Embryonic facial prominence (tissue), 1 donor: Measurements from ENCODE around the gene PPP1R14C.

Experiments
- DNase-seq: peaks from one replicate; pipeline ENCODE4 v3.0.0-alpha.2; 2016; ENCODE audit errors: extremely low spot score

The PPP1R14C gene

DNA sequence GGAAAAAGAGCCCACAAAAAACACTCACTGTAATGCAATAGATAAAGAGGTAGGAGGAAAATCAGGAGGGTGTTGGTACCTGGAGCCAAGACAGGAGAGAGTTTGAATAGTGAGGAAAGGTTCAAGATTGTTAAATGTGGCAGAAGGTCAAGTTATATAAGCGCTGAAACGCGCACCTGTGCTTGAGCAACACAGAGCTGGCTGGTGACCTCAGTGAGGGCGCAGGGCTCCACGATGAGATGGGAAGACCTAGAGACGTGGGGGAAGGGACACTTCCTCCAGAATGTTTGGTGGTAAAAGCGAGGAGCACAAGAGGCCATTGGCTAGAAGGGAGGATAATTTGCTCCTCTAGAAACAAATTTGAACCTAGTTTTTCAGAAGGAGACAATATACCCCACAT lies 4.2 kb upstream of the PPP1R14C start:
- DNase-seq, result no peak

DNA sequence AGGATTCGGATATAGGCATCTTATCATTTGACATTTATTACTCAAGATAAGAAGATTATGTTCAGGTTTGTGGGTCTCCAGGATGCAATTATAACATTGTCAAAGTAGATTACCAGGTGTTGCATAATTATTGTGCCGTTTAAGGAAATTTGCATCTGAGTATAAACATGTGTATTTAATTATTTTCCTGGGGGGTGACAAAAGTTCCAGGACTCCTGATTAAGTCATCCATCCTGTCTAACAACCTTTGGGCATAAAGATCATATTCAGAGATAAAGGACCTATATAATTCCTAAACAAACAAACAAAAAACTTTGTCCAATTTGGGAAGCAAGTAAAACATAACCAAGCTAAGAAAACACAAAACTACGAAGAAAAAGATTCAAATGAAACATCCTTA lies 3.3 kb upstream of the PPP1R14C start:
- no peak for DNase-seq

DNA sequence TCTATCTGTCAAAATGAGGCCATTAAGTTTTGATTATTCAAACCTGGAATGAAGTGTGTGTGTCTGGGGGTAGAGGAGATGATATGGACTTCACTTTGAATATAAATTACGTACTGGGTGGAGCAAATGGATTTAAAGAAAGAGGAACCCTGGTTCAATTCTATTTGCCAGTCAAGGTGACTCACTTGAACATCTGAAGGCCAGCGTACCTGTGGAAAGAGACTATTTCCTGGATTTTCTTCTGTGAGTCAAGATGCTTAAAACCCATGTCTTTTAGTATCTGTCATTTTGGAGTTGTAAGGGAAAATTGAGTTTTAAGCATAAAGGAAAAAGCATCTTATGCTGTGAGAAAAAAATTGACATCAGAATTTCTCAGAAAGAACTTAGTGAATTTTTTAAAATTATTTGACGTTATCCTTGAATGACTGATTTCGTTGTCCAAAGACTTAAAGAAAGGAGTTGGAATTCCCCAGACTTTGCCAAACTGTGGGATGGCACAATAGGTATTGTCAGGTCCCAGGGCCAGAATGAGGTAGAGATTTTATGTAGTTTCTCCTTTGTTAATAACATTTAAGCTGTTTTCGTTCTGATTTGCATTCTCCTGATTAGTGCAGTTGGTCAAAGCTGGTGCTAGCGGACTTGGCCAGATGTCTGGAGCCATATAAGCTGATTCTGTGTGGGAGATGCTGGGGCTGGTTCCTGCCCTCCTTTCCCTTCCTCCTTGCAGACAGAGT lies 2.4 kb upstream of the PPP1R14C start:
- DNase-seq, result no peak

DNA sequence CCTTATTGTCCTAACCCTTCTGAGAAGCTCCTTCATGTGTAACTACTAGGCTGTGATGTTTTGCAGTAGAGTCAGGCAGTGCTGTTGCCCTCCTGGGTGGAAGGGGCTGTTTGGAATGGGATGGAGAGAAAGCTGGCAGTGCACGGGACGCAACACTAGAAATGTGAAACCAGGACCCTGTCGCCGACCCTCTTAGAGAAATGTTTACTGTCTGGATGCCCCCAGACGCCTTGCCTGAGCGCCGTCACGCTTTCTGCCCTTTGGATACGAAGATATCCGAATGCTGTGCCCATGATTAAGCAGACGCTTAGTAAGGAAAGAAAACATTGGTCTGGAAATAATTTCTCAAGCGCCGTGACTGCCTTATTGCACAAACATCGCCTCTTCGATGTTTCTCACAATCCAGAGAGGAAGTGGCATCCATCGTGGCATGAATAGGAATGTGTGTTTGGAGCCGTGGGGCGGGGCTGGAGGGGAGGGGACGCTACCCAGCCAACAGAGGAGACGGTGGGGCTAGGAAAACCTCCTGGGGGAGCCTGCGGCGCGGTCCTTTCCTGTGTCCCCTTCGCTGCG lies 661 bp upstream of the PPP1R14C start:
- DNase-seq, result no peak

DNA sequence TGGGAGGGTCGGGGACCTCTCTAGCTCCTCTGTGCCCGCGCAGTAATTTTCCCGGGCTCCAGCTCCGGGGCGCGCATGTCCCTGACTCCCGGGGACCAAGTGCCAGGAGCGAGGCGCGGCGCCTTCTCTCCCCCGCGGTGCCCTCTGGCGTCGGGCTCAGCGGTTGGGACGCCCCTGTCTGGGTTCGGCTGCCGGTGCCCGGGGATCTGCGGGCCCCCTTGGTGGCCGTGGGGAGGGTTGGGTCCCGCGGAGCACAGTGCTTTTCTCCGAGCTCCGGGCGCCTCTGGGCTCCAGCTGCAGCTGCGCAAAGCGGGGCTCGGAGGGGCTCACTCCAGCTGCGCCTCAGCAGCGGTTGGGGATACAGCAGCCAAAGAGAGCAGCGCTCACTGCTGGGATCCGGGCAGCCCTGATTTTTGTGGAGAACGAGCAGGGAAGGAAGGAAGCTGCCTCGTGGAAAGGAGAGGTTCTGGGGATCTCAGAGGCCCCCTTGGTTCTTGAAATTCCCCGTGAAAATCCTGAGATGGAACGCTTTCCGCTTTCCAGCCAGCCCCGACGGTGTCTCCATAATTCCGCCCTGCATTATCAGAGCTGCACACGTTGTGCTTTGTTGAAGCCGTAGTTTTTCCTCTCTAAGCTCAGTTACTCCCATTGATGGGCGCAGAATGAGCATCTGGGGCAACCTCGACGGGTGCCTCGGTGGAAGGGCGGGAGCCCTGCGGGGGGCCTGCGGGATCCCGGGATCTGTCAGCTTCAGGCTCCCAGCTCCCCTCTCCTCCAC lies 861 bp downstream of the PPP1R14C start:
- DNase-seq, result no peak

DNA sequence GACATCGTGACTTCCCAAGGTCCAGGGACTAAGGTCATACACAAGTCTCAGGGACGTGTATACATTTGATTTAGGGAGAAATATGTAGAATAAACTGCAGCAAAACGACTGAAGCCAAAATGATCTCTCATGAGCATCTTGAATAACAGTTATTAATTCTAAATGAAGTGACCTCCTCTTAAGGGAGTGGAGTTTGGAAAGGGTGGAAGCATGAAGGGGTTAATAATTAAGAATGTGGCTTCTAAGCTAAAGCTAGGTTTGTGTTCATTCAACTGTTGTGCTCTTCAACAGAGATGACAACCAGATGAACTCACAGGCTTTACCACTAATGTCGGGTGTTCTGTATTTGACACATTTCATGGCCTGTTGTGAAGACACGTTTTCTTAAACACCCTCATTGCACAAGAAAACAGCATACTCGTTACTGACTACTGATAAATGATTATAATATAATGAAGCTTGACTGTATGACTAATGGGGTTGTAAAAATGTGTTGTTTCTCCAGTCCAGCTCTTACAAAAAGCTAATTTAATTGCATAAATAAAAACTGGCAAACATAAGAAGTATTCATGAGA lies 1.5 kb downstream of the PPP1R14C start:
- DNase-seq, result no peak

DNA sequence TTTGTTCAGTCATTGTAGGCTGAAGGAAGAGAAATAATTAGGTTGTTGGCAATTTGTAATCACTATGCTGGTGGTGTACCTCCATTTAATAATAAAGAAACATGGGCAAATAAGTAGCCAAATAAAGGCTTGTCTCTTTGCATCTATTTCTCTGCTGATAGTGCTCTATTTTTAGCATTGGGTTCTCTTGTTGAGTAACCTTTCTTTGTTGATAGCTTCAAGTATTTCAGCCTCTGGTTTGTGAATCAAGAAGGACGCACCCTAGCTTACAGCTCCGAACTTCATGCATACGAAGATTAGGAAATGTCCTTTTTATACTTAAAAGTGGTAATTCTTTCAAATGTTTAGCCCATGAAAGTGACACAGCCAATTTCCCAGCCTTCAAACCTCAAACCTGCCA lies 2.6 kb downstream of the PPP1R14C start:
- DNase-seq, result no peak

DNA sequence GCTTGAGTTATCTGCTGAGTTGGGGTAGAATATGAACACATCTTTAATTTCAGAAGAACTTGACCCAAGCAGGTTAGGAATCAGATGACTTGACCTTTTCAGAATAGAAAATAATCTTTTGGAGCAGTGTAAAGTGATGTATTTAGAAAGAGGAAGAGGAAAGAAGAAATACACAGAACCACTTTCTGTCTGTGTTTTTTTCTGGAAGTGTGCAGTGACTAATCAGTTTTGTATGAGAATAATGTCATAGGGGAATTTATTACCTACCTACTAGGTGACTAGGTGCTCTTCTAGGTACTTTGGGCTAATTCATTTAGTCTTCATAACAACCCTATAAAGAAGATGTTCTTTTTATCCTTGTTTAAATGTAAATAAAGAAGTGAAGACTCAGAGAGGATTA lies 3.0 kb downstream of the PPP1R14C start:
- no peak for DNase-seq

DNA sequence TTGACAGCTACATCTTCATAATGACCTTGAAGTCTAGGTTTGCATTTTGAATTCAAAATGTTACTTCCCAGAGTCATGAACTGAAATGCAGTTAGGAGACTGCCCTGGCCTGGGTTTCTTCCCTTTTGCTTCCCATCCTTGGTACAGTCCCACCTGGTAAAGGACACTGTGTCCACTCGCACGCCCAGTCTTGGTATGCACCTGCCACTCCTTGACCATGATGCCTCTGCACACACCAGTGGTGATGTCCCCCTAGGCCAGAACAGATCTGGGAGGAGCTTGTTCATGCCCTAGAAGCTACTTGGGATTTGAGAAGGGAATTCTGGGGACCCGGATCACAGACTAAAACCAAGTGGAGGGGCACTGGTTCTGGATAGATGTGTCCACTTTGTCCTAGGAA lies 3.6 kb downstream of the PPP1R14C start:
- no peak for DNase-seq

DNA sequence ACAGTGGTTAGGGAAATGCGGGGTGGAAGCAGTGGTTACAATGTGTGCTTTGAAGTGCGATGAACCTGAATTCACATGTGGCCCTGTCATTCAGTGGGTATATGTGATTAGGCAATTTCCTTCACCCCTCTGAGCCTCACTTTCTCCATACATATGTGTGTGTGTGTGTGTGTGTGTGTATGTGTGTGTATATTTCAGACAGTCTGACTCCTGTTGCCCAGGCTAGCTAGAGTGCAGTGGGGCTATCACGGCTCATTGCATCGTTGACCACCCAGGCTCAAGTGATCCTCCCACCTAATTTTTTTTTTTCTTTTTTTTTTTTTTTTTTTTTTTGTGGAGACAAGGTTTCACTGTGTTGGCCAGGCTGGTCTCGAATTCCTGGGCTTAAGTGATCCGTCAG lies 6.3 kb downstream of the PPP1R14C start:
- no peak for DNase-seq

DNA sequence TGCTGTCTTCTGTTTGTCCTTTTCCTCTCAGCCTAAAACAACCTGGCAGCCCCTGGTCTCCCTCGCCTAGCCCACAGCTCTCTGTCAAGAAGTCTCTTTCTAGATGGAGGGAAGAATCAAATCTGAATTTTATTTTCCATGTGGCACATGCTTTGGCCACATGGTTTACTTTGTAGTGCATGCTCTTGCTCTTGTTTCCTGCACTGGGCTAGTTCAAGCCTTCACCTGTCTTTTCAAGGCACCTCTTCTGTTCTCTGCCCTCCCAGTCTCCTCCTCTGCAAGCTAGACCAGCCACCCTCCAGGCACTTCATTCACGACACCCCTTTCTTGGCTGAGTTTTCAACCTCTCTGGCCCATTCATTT lies 7.6 kb downstream of the PPP1R14C start:
- DNase-seq, result no peak

DNA sequence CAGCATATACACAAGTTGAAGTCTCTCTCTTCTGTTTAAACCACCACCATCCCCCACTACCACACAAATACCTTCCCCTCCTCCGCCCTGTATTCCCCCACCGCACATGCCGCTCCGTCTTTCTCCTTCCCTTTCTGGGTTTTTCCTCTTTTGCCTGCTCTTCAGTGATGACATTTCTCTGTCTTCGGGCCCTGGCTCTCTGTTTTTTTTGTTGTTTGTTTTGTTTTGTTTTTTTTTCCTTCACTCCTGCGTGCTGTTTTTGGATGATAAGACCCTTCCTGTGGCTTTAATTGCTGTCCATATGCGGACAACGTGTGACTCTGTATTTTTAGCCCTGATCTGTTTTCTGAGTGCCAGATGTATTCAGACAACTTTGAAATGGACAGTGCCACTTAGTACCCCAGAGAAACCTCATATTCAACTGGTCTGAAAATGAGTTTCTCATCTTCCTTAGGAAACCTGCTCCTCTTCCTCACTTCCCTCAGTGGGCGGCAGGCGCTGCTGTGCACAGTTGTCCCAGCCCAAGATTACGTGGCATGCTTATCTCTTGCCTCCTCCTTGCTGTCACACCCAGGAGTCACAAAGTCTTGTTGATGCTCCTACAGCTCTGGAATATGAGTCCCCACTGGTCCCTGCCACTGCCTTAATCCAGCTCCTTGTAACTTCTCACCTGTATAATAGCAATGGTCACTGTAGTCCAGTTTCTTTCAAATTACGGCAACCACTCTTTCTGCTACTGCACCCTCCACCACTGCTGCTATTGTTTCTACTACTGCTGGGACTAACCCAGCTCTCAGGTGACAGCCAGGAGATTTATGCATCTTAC lies 8.2 kb downstream of the PPP1R14C start:
- no peak for DNase-seq

DNA sequence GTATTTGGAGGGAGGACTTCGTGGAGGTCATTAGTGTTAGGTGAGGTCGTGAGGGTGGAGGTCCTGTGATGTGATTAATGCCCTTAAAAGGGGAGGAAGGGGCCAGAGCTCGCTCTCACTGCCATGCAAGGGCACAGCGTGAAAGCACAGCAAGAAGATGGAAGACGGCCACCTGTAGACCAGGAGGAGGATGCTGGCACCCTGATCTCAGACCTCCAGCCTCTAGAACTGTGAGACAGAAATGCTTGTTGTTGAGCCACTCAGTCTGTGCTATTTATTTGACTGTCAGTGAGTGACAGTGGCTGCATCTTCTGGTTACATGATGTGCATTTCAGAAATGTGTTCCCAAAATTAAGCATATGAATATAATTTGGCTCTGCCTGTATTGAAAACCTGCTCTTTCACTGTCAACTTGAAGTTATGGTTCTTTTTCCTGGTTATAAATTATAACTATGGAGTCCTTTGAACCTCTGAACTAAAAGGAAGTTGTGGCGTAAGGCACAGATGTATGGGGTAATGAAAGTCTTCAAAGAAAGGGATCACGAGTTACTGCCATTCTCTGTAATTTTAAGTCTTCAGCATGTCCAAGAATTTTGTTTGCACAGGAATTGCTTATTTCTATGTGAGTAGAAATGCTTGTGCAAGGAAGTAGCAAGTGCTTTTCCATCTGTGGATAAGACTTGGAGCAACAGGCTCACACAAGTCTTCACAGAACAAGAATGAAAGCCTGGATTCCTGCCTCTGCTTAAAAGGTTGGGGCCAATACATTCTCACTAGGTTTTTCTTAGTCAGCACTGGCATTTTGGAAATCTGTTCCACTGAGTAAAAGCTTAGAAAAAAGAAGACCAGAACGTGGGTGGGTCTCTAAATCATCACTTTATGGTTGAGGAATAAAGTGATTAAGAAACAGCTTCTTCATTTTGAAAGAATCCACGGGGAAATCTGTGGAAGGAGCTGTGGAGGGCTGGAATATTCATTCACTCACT lies 10.3 kb downstream of the PPP1R14C start:
- DNase-seq, result no peak

DNA sequence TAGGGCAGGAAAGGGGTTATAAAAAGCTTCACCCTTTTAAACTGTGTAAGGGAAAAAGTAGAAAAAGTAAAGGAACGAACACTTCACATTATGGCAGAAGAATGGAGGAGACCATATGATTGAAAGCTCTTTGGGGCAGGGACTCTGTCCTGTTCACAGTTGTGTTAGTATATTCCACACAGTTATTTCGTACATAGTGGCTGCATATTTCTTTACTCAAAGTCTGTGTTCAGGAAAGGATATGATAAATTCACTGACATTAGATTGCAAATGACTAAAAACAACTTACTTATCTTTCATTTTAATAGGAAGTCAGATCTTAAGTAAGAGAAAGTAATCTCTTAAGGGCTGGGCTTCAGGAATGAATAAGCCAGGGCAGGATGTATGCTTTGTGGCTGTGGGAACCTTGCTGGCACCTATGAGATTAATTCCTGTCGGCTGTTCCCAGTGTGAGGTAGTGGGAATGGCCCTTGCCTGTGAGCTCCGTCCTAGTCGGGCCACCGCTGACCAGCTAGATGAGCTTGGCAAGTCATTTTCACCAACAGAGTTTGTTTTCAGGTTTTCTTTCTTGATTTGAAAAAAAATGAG lies 11.2 kb downstream of the PPP1R14C start:
- DNase-seq, result no peak

DNA sequence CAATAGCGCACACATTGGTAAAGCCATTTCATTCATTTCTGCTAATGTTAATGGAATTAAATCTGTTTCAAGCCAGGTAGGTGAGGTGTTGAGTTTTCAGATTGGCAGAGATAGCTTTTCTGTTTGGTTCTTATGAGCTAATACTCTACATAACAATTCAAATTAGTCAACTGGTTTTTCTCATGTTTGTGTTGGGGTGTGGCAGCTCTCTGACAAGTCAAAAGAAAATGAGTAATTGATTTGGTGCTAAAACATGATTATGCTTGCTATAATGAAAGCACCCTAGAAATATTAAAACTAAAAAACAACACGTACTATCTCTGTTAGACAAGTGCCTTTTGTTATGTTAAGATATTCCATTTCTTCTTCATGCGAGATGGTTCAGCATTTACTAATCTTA lies 13.6 kb downstream of the PPP1R14C start:
- no peak for DNase-seq

DNA sequence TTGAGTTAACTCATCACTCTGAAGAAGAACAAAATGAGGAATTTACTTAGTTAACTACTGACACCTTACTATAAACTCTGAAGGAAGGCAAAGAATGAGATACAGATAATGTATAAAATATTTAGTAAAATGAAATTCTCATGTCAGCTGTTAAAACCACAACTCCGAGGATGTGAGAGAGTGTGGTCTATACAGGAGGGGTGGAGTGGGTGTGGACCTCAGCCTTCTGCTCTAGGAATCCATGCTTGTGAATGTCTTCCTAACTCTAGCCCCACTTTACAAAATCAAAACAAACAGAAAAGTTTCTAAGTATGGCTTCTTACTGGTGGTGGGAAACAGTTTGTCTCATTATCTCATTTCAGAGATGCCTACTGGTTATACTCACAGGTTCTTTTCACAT lies 14.2 kb downstream of the PPP1R14C start:
- no peak for DNase-seq

DNA sequence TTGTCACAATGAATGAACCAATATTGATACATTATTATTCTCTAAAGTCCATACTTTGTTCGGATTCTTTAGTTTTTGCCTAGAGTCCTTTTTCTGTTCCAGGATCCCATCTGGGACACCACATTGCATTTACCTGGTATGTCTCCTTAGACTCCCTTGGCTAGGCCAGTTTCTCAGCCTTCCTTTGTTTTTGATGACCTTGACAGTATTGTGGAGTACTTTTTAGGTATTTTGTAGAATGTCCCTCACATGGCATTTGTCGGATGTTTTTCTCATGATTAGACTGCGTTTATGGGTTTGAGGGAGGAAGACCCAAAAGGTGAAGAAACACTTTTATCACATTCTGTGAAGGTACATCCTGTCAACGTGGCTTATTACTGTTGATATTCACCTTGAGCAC lies 16.9 kb downstream of the PPP1R14C start:
- no peak for DNase-seq

DNA sequence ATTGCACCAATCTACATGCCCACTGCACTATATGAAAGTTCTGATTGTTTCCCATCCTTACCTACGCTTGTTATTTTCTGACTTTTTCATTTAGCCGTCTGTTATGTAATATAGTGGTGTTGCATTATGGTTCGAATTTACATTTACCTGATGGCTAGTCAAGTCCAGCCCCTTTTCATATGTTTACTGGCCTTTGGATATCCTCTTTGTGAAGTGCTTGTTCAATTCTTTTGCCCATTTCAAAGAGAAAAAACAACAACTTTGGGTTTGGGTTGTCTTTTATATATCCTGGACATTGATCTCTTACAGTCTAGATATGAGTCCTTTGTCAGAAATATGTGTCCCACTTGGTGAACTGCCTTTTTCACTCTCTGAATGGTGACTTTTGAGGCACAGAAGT lies 21.1 kb downstream of the PPP1R14C start:
- no peak for DNase-seq

DNA sequence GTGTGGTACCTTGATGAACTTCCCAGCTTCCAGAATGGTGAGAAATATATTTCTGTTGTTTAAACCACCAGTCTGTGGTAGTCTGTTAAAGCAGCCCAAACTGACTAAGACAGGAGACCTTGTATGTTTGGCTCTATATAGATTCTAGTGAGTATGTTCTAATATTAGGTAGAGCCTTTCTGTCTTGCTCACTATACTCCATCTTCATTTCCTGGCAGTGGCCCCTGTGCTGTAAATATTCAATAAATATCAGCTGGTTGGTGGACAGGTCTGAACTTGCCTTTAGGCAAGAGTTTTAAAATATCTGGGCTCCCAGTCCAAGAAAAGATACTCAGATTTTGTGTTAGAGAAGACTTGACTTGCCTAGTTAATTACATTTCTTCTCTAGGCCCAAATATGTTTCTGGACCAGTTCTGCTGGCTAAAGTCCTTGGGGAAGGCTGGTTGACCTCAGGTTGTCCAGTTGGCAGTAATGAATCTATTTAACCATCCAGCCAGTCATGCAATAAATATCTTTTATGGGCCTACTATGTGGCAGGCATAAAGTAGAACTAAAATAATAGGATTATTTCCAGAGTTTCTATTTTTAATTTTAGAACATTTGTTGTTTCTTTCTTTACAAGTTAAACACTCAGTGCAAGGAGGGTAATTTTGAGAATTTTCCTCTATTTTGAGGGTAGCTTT lies 22.3 kb downstream of the PPP1R14C start:
- DNase-seq, result no peak

DNA sequence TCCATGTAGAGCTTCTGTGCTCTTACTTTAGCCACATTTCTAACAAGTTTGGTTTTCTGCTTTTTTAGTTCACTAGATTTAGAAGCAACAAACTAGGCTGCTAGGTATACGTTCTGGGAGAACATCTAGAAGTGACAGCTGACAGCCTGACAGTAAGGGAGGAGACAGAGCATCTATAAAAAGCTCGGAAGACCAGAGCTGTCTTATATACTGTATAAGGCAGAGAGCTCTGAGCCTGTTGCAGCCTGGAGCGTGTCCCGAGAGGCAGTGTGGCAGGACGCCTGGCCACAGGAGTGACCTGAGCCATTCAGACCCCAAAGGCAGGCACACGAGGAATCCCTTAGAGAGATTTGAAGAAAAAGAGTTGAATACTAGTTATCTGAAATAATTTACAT lies 24.6 kb downstream of the PPP1R14C start:
- DNase-seq, result no peak
